K562 (cell line): ENCODE data around the gene CBX2. TPM values are rescaled to one million over a fixed set of nuclear protein-coding genes. Genes with fewer than 3 reads are reported as not detected.
A peak's percentile ranks its signal among the peaks of the same experiment; 100 is the strongest.

Source experiments
- FOXJ2 ChIP-seq: fragments of 200-800 bp; sonication (Bioruptor generic); IDR thresholded peaks from 2 replicates; pipeline ENCODE4 v1.6.1; 2016; ENCODE audit warnings: missing genetic modification characterization, missing compliant biosample characterization
- MTA2 ChIP-seq: fragments of 450-650 bp; IDR thresholded peaks from 2 replicates; pipeline ENCODE4 v1.6.1; 2016; ENCODE audit warnings: low read depth
- PYGO2 ChIP-seq: fragments of 450-650 bp; IDR thresholded peaks from 2 replicates; pipeline ENCODE4 v1.6.1; 2016; ENCODE audit warnings: mild to moderate bottlenecking, missing genetic modification characterization, moderate library complexity, missing compliant biosample characterization
- polyA plus RNA-seq, 8 experiments: library from polyadenylated mRNA; depleted of rRNA in 4 of 8; stranded (reverse) in 5 of 8; unstranded in 3 of 8; fragments of >200 nt; fragmentation: Nextera tagmentation in 2 of 8; fragmentation: Illumina TruSeq in 1 of 8; extraction: Ambion mirVana in 2 of 8; extraction: Trizol in 1 of 8; gene quantifications; 2 replicates each; pipeline versions ENCODE4 v1.2.1 to v1.2.3, GENCODE V29; 2011 to 2014; ENCODE audit warnings: inconsistent platforms in 1 of 8, missing spikeins in 1 of 8
- total RNA-seq, 7 experiments: library from RNA; depleted of rRNA in 6 of 7; stranded (reverse); fragments of >200 nt in 6 of 7; fragmentation: Illumina TruSeq in 2 of 7; extraction: Trizol in 2 of 7; gene quantifications; 2 replicates each; pipeline versions ENCODE4 v1.2.1 to v1.2.3, GENCODE V29; 2011 to 2021; ENCODE audit warnings: low replicate concordance in 1 of 7
- TF ChIP-seq, protein P1 (sequence below): fragments of 450-650 bp; IDR thresholded peaks from 2 replicates; pipeline ENCODE4 v1.6.1; 2016; ENCODE audit warnings: borderline replicate concordance
- TF ChIP-seq, protein P2 (sequence below): fragments of 250-450 bp; sonication (Bioruptor Pico); IDR thresholded peaks from 2 replicates; pipeline ENCODE4 v1.5.0; 2020; ENCODE audit warnings: mild to moderate bottlenecking
- TF ChIP-seq, protein P3 (sequence below), 2 experiments: IDR thresholded peaks; 2 replicates each; pipeline ENCODE4 v1.6.1; 2012; ENCODE audit warnings: improper control_type of control experiment in 2 of 2, low read depth in 2 of 2, low read length in 2 of 2, borderline replicate concordance in 1 of 2
- TF ChIP-seq, protein P4 (sequence below): fragments of 450-650 bp; IDR thresholded peaks from 2 replicates; pipeline ENCODE4 v1.6.1; 2016; ENCODE audit warnings: mild to moderate bottlenecking, moderate library complexity

Gene CBX2
- total and polyA plus RNA-seq, 9 of the 15 experiments (the other 6 are each of a cell fraction or from before 2014, with no cell fraction given) = 0.66 to 26.9 (median 13.9) TPM

DNA sequence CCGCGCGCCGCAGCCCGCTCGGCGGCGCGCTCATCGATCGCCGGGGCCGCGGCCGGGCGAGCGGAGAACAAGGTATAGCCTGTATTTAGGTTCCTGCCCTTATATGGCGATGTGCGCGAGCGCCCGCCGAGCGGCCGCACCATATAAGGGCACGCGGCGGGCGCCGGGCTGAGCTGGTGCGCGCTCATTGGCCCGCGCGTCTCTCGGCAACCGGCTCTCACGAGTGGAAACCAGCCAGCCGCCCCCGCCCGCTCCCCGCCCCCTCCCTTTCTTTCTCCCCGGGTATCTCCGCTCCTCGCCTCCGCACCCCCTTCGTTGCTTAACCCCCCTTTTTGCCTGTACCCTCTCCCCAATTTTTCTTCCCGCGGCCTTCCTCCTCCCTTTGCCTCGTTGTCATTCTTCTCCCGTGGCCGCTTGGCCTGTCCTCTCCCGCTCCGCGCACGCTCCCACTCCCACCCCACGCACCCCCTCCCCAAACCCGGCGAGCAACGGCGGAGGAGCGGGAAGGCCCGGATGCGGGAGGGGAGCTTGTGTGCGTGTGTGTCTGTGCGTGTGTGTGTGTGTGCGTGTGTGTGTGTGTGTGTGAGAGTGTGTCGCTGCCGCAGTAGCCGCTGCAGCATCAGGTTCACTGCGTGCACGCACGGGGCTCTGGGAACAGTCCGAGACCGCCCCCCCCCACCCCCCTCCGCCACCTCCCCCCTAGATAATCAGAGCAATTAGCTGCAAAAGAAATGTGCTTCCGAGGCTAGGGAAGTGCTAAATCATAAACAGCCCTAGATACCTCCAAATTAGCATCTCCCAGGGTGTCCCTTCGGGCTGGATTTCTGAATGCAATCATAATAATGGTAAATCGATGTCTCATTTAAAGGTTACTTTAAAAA is 32.4 kb downstream of the CBX2 start (continued):
- TF ChIP-seq, protein P1, sequence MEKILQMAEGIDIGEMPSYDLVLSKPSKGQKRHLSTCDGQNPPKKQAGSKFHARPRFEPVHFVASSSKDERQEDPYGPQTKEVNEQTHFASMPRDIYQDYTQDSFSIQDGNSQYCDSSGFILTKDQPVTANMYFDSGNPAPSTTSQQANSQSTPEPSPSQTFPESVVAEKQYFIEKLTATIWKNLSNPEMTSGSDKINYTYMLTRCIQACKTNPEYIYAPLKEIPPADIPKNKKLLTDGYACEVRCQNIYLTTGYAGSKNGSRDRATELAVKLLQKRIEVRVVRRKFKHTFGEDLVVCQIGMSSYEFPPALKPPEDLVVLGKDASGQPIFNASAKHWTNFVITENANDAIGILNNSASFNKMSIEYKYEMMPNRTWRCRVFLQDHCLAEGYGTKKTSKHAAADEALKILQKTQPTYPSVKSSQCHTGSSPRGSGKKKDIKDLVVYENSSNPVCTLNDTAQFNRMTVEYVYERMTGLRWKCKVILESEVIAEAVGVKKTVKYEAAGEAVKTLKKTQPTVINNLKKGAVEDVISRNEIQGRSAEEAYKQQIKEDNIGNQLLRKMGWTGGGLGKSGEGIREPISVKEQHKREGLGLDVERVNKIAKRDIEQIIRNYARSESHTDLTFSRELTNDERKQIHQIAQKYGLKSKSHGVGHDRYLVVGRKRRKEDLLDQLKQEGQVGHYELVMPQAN = peak; percentile 62; the same call in 1 of the 2 replicates
- TF ChIP-seq, protein P2, sequence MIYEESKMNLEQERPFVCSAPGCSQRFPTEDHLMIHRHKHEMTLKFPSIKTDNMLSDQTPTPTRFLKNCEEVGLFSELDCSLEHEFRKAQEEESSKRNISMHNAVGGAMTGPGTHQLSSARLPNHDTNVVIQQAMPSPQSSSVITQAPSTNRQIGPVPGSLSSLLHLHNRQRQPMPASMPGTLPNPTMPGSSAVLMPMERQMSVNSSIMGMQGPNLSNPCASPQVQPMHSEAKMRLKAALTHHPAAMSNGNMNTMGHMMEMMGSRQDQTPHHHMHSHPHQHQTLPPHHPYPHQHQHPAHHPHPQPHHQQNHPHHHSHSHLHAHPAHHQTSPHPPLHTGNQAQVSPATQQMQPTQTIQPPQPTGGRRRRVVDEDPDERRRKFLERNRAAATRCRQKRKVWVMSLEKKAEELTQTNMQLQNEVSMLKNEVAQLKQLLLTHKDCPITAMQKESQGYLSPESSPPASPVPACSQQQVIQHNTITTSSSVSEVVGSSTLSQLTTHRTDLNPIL (CRISPR knock-in tag) = no peak
- TF ChIP-seq PYGO2 (no peak), MTA2 (peak; percentile 40; the same call in 1 of the 2 replicates), FOXJ2 (tag) (peak; percentile 82; the same call in 1 of the 2 replicates)
- TF ChIP-seq, protein P3, sequence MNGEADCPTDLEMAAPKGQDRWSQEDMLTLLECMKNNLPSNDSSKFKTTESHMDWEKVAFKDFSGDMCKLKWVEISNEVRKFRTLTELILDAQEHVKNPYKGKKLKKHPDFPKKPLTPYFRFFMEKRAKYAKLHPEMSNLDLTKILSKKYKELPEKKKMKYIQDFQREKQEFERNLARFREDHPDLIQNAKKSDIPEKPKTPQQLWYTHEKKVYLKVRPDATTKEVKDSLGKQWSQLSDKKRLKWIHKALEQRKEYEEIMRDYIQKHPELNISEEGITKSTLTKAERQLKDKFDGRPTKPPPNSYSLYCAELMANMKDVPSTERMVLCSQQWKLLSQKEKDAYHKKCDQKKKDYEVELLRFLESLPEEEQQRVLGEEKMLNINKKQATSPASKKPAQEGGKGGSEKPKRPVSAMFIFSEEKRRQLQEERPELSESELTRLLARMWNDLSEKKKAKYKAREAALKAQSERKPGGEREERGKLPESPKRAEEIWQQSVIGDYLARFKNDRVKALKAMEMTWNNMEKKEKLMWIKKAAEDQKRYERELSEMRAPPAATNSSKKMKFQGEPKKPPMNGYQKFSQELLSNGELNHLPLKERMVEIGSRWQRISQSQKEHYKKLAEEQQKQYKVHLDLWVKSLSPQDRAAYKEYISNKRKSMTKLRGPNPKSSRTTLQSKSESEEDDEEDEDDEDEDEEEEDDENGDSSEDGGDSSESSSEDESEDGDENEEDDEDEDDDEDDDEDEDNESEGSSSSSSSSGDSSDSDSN (IDR thresholded peaks at IDR 0.05; ENCODE audit: borderline replicate concordance in 1 of 2, low read depth in 2 of 2, low read length in 2 of 2) = 0 out of 4 replicates have a peak, but pooled peaks of 1 of the 2 experiments have one; percentile 47
- TF ChIP-seq, protein P4, sequence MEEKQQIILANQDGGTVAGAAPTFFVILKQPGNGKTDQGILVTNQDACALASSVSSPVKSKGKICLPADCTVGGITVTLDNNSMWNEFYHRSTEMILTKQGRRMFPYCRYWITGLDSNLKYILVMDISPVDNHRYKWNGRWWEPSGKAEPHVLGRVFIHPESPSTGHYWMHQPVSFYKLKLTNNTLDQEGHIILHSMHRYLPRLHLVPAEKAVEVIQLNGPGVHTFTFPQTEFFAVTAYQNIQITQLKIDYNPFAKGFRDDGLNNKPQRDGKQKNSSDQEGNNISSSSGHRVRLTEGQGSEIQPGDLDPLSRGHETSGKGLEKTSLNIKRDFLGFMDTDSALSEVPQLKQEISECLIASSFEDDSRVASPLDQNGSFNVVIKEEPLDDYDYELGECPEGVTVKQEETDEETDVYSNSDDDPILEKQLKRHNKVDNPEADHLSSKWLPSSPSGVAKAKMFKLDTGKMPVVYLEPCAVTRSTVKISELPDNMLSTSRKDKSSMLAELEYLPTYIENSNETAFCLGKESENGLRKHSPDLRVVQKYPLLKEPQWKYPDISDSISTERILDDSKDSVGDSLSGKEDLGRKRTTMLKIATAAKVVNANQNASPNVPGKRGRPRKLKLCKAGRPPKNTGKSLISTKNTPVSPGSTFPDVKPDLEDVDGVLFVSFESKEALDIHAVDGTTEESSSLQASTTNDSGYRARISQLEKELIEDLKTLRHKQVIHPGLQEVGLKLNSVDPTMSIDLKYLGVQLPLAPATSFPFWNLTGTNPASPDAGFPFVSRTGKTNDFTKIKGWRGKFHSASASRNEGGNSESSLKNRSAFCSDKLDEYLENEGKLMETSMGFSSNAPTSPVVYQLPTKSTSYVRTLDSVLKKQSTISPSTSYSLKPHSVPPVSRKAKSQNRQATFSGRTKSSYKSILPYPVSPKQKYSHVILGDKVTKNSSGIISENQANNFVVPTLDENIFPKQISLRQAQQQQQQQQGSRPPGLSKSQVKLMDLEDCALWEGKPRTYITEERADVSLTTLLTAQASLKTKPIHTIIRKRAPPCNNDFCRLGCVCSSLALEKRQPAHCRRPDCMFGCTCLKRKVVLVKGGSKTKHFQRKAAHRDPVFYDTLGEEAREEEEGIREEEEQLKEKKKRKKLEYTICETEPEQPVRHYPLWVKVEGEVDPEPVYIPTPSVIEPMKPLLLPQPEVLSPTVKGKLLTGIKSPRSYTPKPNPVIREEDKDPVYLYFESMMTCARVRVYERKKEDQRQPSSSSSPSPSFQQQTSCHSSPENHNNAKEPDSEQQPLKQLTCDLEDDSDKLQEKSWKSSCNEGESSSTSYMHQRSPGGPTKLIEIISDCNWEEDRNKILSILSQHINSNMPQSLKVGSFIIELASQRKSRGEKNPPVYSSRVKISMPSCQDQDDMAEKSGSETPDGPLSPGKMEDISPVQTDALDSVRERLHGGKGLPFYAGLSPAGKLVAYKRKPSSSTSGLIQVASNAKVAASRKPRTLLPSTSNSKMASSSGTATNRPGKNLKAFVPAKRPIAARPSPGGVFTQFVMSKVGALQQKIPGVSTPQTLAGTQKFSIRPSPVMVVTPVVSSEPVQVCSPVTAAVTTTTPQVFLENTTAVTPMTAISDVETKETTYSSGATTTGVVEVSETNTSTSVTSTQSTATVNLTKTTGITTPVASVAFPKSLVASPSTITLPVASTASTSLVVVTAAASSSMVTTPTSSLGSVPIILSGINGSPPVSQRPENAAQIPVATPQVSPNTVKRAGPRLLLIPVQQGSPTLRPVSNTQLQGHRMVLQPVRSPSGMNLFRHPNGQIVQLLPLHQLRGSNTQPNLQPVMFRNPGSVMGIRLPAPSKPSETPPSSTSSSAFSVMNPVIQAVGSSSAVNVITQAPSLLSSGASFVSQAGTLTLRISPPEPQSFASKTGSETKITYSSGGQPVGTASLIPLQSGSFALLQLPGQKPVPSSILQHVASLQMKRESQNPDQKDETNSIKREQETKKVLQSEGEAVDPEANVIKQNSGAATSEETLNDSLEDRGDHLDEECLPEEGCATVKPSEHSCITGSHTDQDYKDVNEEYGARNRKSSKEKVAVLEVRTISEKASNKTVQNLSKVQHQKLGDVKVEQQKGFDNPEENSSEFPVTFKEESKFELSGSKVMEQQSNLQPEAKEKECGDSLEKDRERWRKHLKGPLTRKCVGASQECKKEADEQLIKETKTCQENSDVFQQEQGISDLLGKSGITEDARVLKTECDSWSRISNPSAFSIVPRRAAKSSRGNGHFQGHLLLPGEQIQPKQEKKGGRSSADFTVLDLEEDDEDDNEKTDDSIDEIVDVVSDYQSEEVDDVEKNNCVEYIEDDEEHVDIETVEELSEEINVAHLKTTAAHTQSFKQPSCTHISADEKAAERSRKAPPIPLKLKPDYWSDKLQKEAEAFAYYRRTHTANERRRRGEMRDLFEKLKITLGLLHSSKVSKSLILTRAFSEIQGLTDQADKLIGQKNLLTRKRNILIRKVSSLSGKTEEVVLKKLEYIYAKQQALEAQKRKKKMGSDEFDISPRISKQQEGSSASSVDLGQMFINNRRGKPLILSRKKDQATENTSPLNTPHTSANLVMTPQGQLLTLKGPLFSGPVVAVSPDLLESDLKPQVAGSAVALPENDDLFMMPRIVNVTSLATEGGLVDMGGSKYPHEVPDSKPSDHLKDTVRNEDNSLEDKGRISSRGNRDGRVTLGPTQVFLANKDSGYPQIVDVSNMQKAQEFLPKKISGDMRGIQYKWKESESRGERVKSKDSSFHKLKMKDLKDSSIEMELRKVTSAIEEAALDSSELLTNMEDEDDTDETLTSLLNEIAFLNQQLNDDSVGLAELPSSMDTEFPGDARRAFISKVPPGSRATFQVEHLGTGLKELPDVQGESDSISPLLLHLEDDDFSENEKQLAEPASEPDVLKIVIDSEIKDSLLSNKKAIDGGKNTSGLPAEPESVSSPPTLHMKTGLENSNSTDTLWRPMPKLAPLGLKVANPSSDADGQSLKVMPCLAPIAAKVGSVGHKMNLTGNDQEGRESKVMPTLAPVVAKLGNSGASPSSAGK = peak; percentile 26; the same call in 1 of the 2 replicates
